GM12872 (cell line): ENCODE data around the gene RFC5.

Experiments used
- CTCF ChIP-seq: IDR thresholded peaks from 3 replicates; pipeline ENCODE4 v1.5.1; 2011; ENCODE audit warnings: low read depth, mild to moderate bottlenecking, low read length, moderate library complexity; ENCODE audit not compliant: insufficient read depth

Gene RFC5

DNA sequence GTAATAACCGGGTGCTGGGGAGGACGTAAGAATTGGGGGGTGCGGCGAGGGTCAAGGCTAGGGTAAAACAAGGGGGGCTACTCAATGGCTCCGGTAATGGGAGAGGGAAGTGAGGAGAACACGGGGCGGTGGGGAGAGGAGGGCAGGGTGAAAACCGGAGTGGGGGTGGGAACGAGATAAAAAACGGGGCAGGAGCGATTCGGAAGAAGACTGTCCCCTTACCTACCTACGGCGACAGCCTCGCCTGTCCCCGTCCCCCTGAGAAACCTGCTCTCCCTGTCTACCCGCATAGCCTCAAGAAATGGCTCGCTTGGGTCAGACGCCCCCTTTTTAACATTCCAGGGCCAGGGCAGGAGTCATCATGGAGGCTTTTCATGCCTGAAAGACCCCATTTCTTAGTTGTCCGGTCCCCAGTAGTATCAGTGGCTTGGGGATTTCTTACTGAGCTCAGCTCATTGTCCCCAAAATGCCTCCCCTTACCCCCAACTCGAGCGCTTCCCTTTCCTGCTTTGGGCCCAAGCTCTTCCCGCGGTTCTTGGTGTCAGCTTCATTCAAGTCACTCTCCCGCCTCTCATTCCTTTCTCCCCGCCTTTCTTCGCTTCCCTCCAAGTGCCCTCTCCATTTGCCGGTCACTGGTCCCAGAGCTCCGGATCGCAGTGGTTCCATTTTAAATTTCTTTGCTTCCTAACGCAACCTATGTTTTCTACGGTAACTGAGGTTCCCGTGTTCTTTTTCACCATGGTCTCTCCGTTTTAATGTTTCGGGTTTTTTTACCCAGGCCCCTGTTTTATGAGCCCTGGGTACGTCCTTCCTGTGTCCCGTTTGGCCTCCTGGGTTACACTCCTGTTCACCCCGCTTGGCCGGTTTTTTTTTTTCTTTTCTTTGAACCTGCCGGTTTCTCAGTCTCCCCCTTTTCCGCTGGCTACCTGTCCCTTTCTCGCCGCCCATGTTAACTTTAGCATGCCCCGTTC is 45.7 kb downstream of the RFC5 start:
- TF ChIP-seq CTCF, result no peak

- TF ChIP-seq CTCF, result no peak
Measured at GRCh38 chr12:118063576-118064391, 47.3 kb downstream of the RFC5 start.

DNA sequence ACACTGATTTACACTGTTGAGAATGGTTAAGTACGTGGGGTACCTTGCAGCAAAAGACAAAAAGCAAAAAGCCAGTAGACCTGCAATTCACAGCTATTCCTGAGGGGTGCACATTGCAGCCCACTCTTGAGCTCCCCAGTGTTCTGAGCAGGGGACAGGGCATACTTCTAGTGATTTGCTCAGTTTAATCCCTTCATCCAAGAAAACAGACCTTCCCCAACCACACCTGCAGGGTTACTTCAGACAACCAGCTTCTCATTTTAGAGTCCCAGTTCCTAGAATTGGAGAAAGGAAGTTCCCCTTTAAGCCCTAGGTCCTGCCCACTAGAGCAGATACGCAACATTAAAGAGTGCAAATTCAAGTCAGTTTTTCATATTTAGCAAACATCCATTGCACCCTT is 48.1 kb downstream of the RFC5 start:
- peak; percentile 61 for TF ChIP-seq CTCF

- TF ChIP-seq CTCF, result no peak
Measured at GRCh38 chr12:118065380-118065779, 48.9 kb downstream of the RFC5 start.

GRCh38 chr12:118068445-118068844 is 51.9 kb downstream of the RFC5 start:
- no peak for TF ChIP-seq CTCF

DNA sequence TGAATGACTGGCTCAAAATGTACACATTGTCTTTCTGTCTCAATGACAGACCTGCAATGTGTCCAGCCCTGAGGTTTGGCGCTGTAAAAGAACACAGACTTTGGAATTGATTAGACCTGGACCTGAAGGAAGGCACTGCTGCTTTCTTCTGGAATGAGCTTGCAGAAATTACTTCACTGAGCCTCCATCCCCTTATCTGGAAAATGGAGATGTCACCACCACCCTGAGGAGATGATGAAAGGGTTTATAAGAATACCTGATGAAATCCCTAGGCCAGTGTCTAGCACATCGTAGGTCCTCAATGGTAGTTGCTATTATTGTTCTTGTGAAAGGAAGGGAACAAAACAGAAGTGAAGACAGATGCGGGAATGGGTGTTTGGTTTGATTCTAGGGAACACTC is 54.1 kb downstream of the RFC5 start:
- TF ChIP-seq CTCF, result no peak

- no peak for TF ChIP-seq CTCF
Measured at GRCh38 chr12:118073768-118074167, 57.3 kb downstream of the RFC5 start.
